HepG2 (cell line): ENCODE measurements around the gene PFN1. TPM values are rescaled to one million over a fixed set of nuclear protein-coding genes. Genes with fewer than 3 reads are reported as not detected.
A peak's percentile ranks its signal among the peaks of the same experiment; 100 is the strongest.

Experiments used
- ATAC-seq: fragments of 200-7000 bp; cut with Tn5 transposase; 3 replicates; pipeline ENCODE4 v1.9.1; 2020; ENCODE audit warnings: mild to moderate bottlenecking, moderate library complexity
- BruUV-seq: library from RNA; stranded (reverse); fragments of 400-500 nt; replicated peaks from 2 replicates; lab custom pipeline; 2021; lab: Mats Ljungman, UMichigan
- CTCF ChIA-PET: fragments of 300-600 bp; formaldehyde crosslinking; extraction: SDS; loops from one replicate; lab custom pipeline; 2021; ENCODE audit warnings: low total read pairs, inconsistent platforms, low intra/inter-chr PET ratio; lab: Yijun Ruan, JAX
- POLR2A ChIA-PET: fragments of 350-600 bp; sonication (Branson Sonifier 250); formaldehyde crosslinking; loops from one replicate; lab custom pipeline; 2020; ENCODE audit warnings: antibody characterized with exemption, inconsistent platforms; lab: Yijun Ruan, JAX
- DNase-seq: peaks from one replicate; pipeline ENCODE4 v3.0.0-alpha.2; 2015; ENCODE audit warnings: low spot score
- FAIRE-seq: peaks from 3 replicates; lab custom pipeline; 2011; peaks lifted over from hg19 to GRCh38; lab: Jason Lieb, UNC
- H2AFZ ChIP-seq: one replicate; pipeline ENCODE4 v1.6.1; 2011; ENCODE audit warnings: low read length, inconsistent platforms
- H3K27ac ChIP-seq: fragments of 300-600 bp; 3 replicates; pipeline ENCODE4 v1.8.0; 2011; ENCODE audit warnings: mixed run types, mild to moderate bottlenecking, mixed read lengths, low read length, inconsistent platforms; ENCODE audit not compliant: insufficient read depth; ENCODE audit errors: extremely low read length
- H3K27me3 ChIP-seq, 2 experiments: fragments of 200-600 bp in 1 of 2; 2 replicates in 1 of 2; 3 replicates in 1 of 2; pipeline versions ENCODE4 v1.6.0 to v1.8.0; 2011; ENCODE audit warnings: low read length in 2 of 2, mild to moderate bottlenecking in 2 of 2, moderate library complexity in 2 of 2, inconsistent platforms in 1 of 2; ENCODE audit not compliant: insufficient read depth in 2 of 2, control insufficient read depth in 1 of 2
- H3K36me3 ChIP-seq, 2 experiments: fragments of 200-600 bp in 1 of 2; replicated peaks in 1 of 2; 2 replicates in 1 of 2; 3 replicates in 1 of 2; pipeline versions ENCODE4 v1.5.1 to v1.8.0; 2011; ENCODE audit warnings: low read length in 2 of 2, inconsistent platforms in 1 of 2; ENCODE audit not compliant: insufficient read depth in 2 of 2, control insufficient read depth in 1 of 2
- H3K4me1 ChIP-seq: 2 replicates; pipeline ENCODE4 v1.5.1; 2012; ENCODE audit warnings: low read length, inconsistent platforms; ENCODE audit not compliant: insufficient read depth
- H3K4me2 ChIP-seq: 2 replicates; pipeline ENCODE4 v1.6.0; 2011; ENCODE audit warnings: low read depth, low read length, inconsistent platforms
- H3K4me3 ChIP-seq, 3 experiments: fragments of 200-600 bp in 1 of 3; sonication (generic), shearing (Covaris generic) in 1 of 3; replicated peaks in 1 of 3; 2 replicates each; pipeline ENCODE4 v1.5.1; 2011 to 2016; ENCODE audit warnings: low read length in 3 of 3, inconsistent platforms in 2 of 3, low read depth in 2 of 3, mild to moderate bottlenecking in 2 of 3, control low read depth in 1 of 3, mixed read lengths in 1 of 3; ENCODE audit not compliant: insufficient read depth in 1 of 3
- H3K79me2 ChIP-seq: one replicate; pipeline ENCODE4 v1.6.1; 2011; ENCODE audit warnings: low read length, inconsistent platforms; ENCODE audit not compliant: insufficient read depth
- H3K9ac ChIP-seq: 2 replicates; pipeline ENCODE4 v1.6.0; 2011; ENCODE audit warnings: mild to moderate bottlenecking, low read depth, low read length, inconsistent platforms; ENCODE audit not compliant: insufficient read depth
- H3K9me3 ChIP-seq: 2 replicates; pipeline ENCODE4 v1.5.1; 2012; ENCODE audit warnings: mild to moderate bottlenecking, low read length
- H4K20me1 ChIP-seq: 2 replicates; pipeline ENCODE4 v1.6.0; 2011; ENCODE audit warnings: inconsistent platforms, mild to moderate bottlenecking, low read length, moderate library complexity; ENCODE audit not compliant: insufficient read depth
- CCDC6 ChIP-seq: sonication (generic); formaldehyde crosslinking; IDR thresholded peaks from 2 replicates; pipeline ENCODE4 v1.8.1; 2022; ENCODE audit warnings: mild to moderate bottlenecking, missing genetic modification reagents, moderate library complexity
- ETV5 ChIP-seq: IDR thresholded peaks from 2 replicates; pipeline ENCODE4 v1.6.1; 2018; ENCODE audit warnings: missing biosample characterization, missing genetic modification reagents, inconsistent platforms, borderline replicate concordance
- HNRNPK ChIP-seq: fragments of 200-400 bp; formaldehyde crosslinking; IDR thresholded peaks from 2 replicates; pipeline ENCODE4 v1.6.1; 2018; ENCODE audit warnings: low read length, low read depth, moderate library complexity, mild to moderate bottlenecking; ENCODE audit not compliant: poor library complexity, severe bottlenecking
- KLF13 ChIP-seq: sonication (generic); formaldehyde crosslinking; IDR thresholded peaks from 2 replicates; pipeline ENCODE4 v1.4.0; 2020; ENCODE audit warnings: mild to moderate bottlenecking, missing genetic modification reagents
- ONECUT2 ChIP-seq: sonication (generic); formaldehyde crosslinking; IDR thresholded peaks from 2 replicates; pipeline ENCODE4 v1.4.0; 2020; ENCODE audit warnings: missing genetic modification reagents
- POLR2G ChIP-seq: fragments of 200-400 bp; formaldehyde crosslinking; IDR thresholded peaks from 2 replicates; pipeline ENCODE4 v1.6.1; 2018; ENCODE audit warnings: mild to moderate bottlenecking, low read depth, low read length, moderate library complexity
- RBFOX2 ChIP-seq: fragments of 200-400 bp; formaldehyde crosslinking; IDR thresholded peaks from 2 replicates; pipeline ENCODE4 v1.6.1; 2017; ENCODE audit warnings: low read depth, mild to moderate bottlenecking, low read length
- SYNCRIP ChIP-seq: fragments of 200-400 bp; formaldehyde crosslinking; IDR thresholded peaks from 2 replicates; pipeline ENCODE4 v1.6.1; 2018; ENCODE audit warnings: mild to moderate bottlenecking, low read depth, low read length; ENCODE audit not compliant: insufficient read depth
- TSC22D2 ChIP-seq: sonication (generic); formaldehyde crosslinking; IDR thresholded peaks from 2 replicates; pipeline ENCODE4 v1.5.1; 2020; ENCODE audit warnings: missing genetic modification reagents, mild to moderate bottlenecking, borderline replicate concordance
- ZFP82 ChIP-seq: sonication (generic); formaldehyde crosslinking; IDR thresholded peaks from 2 replicates; pipeline ENCODE4 v1.5.1; 2020; ENCODE audit warnings: mild to moderate bottlenecking, missing genetic modification reagents, borderline replicate concordance
- ZNF282 ChIP-seq: fragments of 450-650 bp; IDR thresholded peaks from 2 replicates; pipeline ENCODE4 v1.6.1; 2018; ENCODE audit not compliant: partially characterized antibody
- ZNF619 ChIP-seq: sonication (generic); formaldehyde crosslinking; IDR thresholded peaks from 2 replicates; pipeline ENCODE4 v1.4.0; 2020; ENCODE audit warnings: mild to moderate bottlenecking, missing genetic modification reagents
- ZNF766 ChIP-seq: sonication (generic); formaldehyde crosslinking; IDR thresholded peaks from 2 replicates; pipeline ENCODE4 v1.5.0; 2020; ENCODE audit warnings: missing genetic modification reagents, borderline replicate concordance
- ZNF781 ChIP-seq: sonication (generic); formaldehyde crosslinking; IDR thresholded peaks from 2 replicates; pipeline ENCODE4 v1.5.1; 2020; ENCODE audit warnings: borderline replicate concordance, mild to moderate bottlenecking, missing genetic modification reagents; ENCODE audit errors: not compliant biosample characterization
- WGBS: methylation state at CpG from one replicate; pipeline ENCODE4 v1.1.6; 2017; ENCODE audit warnings: low lambda C conversion rate; 5-methylcytosine and 5-hydroxymethylcytosine counted together
- in situ Hi-C: cut with HindIII; loops from 2 replicates; pipeline ENCODE4 v1.10.0; 2017; ENCODE audit warnings: low pct_unique_long_range_greater_than_20kb; ENCODE audit not compliant: extremely low pct_ligation_motif_present
- intact Hi-C: fragments of 100-400 bp; cut with micrococcal nuclease; formaldehyde crosslinking; loops from one replicate; pipeline ENCODE4 v1.10.0; 2022; ENCODE audit not compliant: unreplicated experiment
- polyA plus RNA-seq, 8 experiments: library from polyadenylated mRNA; depleted of rRNA in 3 of 8; stranded (reverse) in 7 of 8; unstranded in 1 of 8; fragments of >200 nt; fragmentation: Illumina TruSeq in 4 of 8; extraction: Trizol in 4 of 8; gene quantifications; 2 replicates each; pipeline versions ENCODE4 v1.2.1 to v1.2.3, GENCODE V29; 2011 to 2016; ENCODE audit warnings: low read depth in 4 of 8, missing spikeins in 1 of 8, mixed read lengths in 1 of 8; ENCODE audit not compliant: insufficient read depth in 1 of 8
- total RNA-seq, 5 experiments: library from RNA; depleted of rRNA; stranded (reverse); fragments of >200 nt; fragmentation: Illumina TruSeq; extraction: Trizol; gene quantifications; 2 replicates each; pipeline ENCODE4 v1.2.3, GENCODE V29; 2016; ENCODE audit warnings: low read depth in 1 of 5
- TF ChIP-seq, protein P1 (sequence below): sonication (generic); formaldehyde crosslinking; conservative IDR thresholded peaks from 2 replicates; pipeline ENCODE4 v1.8.1; 2023; ENCODE audit warnings: missing genetic modification reagents

Gene PFN1
- total and polyA plus RNA-seq, 2 of the 13 experiments (the other 11 are each of a cell fraction or from before 2014, with no cell fraction given), result 494 to 613 TPM

DNA sequence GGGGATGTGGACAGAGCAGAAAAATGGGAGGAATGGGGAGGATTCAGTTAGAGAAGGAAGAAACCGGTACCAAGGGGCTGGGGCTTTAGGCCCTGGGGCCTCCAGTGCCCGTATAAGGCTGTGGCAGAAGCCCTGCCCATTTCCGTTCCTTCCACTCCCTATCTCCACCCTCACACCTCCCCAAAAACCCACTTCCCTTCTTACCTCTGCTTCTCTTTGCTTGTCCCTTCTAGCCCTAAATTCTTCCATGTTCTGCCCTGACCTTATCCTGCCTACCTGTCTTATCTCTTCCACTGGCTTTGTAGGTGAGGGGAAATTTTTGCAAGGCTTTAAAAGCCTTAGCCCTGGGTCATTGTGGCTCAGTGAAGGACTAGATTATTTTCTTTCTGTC lies 4.2 kb downstream of the PFN1 start (continued):
- TF ChIP-seq SYNCRIP, result no peak
- no peak for TF ChIP-seq CCDC6 (CRISPR knock-in tag)
- TF ChIP-seq POLR2G, result peak; percentile 4; the same call in 1 of the 2 replicates
- TF ChIP-seq ZFP82 (CRISPR knock-in tag), result no peak
- TF ChIP-seq ZNF781 (CRISPR knock-in tag), result no peak
- TF ChIP-seq ZNF282, result no peak
- no peak for TF ChIP-seq TSC22D2 (CRISPR knock-in tag)
- TF ChIP-seq HNRNPK, result peak; percentile 76
- no peak for TF ChIP-seq ZNF619 (CRISPR knock-in tag)
- TF ChIP-seq ZNF766 (CRISPR knock-in tag), result no peak
- TF ChIP-seq KLF13 (CRISPR knock-in tag), result no peak

GRCh38 chr17:4942760-4943508 lies 5.4 kb downstream of the PFN1 start:
- Histone ChIP-seq H3K36me3 (peaks cover 18 to 37% of the 10 kb centered on the region in 2 experiments), H2AFZ (no peak overlapping the region), H3K9me3 (no peaks in the 10 kb centered on the region), H3K27ac (no peak overlapping the region), H3K9ac (no peak overlapping the region), H3K4me1 (peaks cover 48% of the 10 kb centered on the region), H4K20me1 (peaks cover 33% of the 10 kb centered on the region), H3K79me2 (peaks cover 72% of the 10 kb centered on the region), H3K27me3 (no peaks in the 10 kb centered on the region; a peak in 1 of 5 replicates), H3K4me3 (no peak overlapping the region), H3K4me2 (no peak overlapping the region)
- WGBS, result 92% methylated on average over 13 of the region's 13 CpGs
- no peak for DNase-seq
- TF ChIP-seq RBFOX2 (0 out of 2 replicates have a peak, but pooled peaks have one; percentile 50), POLR2G (peak; percentile 45; the same call in 1 of the 2 replicates), ETV5 (CRISPR knock-in tag) (no peak), ONECUT2 (CRISPR knock-in tag) (no peak)
- TF ChIP-seq, protein P1, sequence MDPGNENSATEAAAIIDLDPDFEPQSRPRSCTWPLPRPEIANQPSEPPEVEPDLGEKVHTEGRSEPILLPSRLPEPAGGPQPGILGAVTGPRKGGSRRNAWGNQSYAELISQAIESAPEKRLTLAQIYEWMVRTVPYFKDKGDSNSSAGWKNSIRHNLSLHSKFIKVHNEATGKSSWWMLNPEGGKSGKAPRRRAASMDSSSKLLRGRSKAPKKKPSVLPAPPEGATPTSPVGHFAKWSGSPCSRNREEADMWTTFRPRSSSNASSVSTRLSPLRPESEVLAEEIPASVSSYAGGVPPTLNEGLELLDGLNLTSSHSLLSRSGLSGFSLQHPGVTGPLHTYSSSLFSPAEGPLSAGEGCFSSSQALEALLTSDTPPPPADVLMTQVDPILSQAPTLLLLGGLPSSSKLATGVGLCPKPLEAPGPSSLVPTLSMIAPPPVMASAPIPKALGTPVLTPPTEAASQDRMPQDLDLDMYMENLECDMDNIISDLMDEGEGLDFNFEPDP (CRISPR knock-in tag), result 0 out of 2 replicates have a peak, but pooled peaks have one; percentile 17
- no peak for ATAC-seq
- no TSS peak for BruUV-seq
- POLR2A ChIA-PET, result no interaction called here
- CTCF ChIA-PET, result no interaction called here
- in situ Hi-C loops, result no loop called here
- no peak for FAIRE-seq
- intact Hi-C loops, result no loop called here
